AG09319 (cell line): ENCODE results near the gene CA5A.

ENCODE experiments used
- DNase-seq: peaks from one replicate; pipeline ENCODE4 v3.0.0-alpha.2; 2010; ENCODE audit warnings: low read depth; ENCODE audit errors: extremely low read depth
- CTCF ChIP-seq: IDR thresholded peaks from 2 replicates; pipeline ENCODE4 v1.5.1; 2011; ENCODE audit warnings: low read depth, mild to moderate bottlenecking, inconsistent platforms, low read length, moderate library complexity

The CA5A gene

GRCh38 chr16:87955302-87956097, 19.2 kb upstream of the CA5A start:
- no peak for TF ChIP-seq CTCF
- no peak for DNase-seq

- TF ChIP-seq CTCF, result no peak
- no peak for DNase-seq
These were observed 18.5 kb upstream of the CA5A start for GRCh38 chr16:87954826-87955225.

- no peak for DNase-seq
- no peak for TF ChIP-seq CTCF
These were observed 18.0 kb upstream of the CA5A start for GRCh38 chr16:87954361-87954760.

- no peak for TF ChIP-seq CTCF
- DNase-seq, result no peak
These were observed 17.2 kb upstream of the CA5A start for GRCh38 chr16:87953308-87954215.

- DNase-seq, result no peak
- no peak for TF ChIP-seq CTCF
These were observed 16.4 kb upstream of the CA5A start for GRCh38 chr16:87952751-87953150.

- no peak; the same call in 1 of the 2 replicates for TF ChIP-seq CTCF
- DNase-seq, result no peak
These were observed 15.5 kb upstream of the CA5A start for GRCh38 chr16:87951552-87952538.
